Hematopoietic multipotent progenitor cell treated with erythropoietin and hydrocortisone succinate and interleukin-3 and kit ligand, for 8 days (in vitro differentiated cells): Measurements from ENCODE around the gene CCNL2.
"Not testable (repeated sequence)": the region's sequence is repeated elsewhere in the genome, so short reads cannot be mapped to it uniquely, and the experiment has no call there.

Experiments used
- DNase-seq: peaks from one replicate; pipeline ENCODE4 v3.0.0-alpha.2; 2015

The CCNL2 gene

GRCh38 chr1:1371746-1372711 is 27.1 kb downstream of the CCNL2 start:
- DNase-seq, result peak; percentile 55

GRCh38 chr1:1371364-1371745 is 27.8 kb downstream of the CCNL2 start:
- peak; percentile 79 for DNase-seq

DNA sequence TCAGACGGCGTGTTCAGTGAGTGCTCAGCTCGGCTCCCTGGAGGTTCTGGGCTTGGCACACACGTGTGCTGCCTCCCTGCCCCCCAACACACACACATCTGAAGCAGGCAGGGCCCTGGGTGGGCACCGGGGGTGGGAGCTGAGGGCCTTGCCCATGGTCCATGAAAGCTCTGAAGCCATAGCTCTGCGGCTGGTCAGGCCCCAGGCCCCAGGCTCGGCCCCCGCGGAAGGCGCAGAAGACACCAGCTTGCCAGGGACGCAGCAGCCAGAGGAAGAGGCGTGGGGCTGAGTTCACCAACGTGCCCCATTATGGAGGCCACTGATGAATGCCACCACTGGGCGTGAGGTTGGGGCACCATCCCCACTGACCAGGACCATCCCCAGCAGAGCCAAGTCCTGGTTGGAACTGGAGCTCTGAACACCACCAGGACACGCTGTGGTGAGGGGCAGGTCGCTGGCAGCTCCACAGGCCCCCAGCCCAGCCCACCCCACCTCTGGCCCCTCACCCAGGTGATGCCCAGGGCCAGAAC is 28.3 kb downstream of the CCNL2 start:
- DNase-seq, result no peak

- DNase-seq, result not testable (repeated sequence)
Measured at GRCh38 chr1:1370094-1370493, 29.0 kb downstream of the CCNL2 start.

DNA sequence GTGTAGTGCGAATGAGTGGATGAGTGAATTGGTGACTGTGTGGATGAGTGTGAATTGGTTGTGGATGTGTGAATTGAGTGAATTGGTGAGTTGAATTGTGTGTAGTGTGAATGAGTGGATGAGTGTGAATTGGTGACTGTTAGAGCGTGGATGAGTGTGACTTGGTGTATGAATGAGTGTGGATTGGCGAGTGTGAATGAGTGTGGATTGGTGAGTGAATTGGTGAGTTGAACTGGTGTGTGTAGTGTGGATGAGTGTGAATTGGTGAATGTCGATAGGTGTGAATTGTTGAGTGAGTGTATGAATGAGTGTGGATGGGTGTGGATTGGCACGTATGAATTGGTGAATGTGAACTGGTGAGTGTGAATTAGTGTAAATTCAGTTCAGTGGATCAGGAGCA is 31.8 kb downstream of the CCNL2 start:
- no peak for DNase-seq

DNA sequence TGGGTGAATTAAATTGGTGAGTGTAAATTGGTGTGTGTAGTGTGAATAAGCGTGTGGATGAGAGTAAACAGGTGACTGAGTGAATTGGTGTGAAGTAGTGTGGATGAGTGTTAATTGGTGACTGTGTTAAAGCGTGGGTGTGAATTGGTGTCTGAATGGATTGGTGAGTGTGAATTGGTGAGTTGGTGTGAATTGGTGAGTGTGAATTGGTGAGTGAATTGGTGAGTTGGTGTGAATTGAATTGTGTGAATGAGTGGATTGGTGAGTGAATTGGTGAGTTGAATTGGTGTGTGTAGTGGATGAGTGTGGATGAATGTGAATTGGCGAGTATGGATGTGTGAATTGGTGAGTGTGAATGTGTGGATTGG is 32.5 kb downstream of the CCNL2 start:
- DNase-seq, result no peak

DNA sequence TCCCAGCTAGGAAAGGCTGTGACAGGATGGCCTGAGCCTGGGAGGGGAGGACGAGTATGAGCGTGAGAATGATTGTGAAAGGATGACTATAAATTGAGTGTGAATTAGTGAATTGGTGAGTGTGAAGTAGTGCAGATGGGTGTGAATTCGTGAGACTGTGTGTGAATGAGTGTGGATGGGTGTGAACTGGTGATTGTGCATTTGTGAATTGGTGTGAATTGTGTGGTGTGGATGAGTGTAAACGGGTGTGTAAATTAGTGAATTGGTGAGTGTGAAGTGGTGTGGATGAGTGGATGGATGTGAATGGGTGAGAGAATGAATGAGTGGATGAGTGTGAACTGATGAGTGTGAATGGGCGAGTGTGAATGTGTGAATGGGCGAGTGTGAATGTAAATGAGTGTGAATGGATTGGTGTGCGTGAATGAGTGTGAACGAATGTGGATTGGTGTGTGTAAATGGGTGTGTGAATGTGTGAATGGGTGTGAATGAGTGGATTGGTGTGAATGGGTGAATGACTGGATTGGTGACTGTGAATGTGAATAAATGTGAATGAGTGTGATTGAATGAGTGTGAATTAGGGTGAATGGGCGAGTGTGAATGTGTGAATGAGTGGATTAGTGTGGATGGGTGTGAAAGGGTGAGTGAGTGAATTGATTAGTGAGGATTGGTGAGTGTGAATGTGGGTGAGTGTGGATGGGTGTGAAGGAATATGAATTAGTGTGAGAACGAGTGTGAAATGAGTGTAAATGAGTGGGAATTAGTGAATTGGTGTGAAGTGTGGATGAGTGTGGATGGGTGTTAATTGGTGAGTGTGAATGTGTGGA is 33.0 kb downstream of the CCNL2 start:
- DNase-seq, result no peak

- no peak for DNase-seq
Measured at GRCh38 chr1:1364266-1364665, 34.9 kb downstream of the CCNL2 start.

DNA sequence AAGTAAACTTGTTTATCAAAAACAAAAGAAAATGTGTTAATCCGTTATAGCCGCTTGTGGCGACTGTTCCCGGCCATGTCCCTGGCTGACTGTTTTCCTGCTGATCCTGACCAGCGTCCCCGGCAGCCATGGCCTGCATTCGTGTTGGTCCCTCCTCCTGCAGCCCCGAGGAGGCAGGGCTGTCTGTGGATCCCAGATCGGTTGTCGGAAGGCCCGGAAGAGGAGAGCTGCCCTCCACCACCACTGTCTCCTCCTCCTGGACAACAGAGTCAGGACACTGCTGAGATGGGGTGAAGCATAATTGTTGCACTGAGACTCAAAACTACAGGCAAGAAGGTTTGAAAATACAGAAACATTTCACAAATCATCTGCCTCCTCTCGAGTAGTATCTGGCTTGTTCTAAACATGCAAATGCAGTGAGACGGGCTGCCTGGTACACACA is 37.1 kb downstream of the CCNL2 start:
- DNase-seq, result no peak

- no peak for DNase-seq
Measured at GRCh38 chr1:1361233-1361981, 37.7 kb downstream of the CCNL2 start.

GRCh38 chr1:1360506-1361169 is 38.5 kb downstream of the CCNL2 start:
- no peak for DNase-seq

- no peak for DNase-seq
Measured at GRCh38 chr1:1359664-1360468, 39.3 kb downstream of the CCNL2 start.

DNA sequence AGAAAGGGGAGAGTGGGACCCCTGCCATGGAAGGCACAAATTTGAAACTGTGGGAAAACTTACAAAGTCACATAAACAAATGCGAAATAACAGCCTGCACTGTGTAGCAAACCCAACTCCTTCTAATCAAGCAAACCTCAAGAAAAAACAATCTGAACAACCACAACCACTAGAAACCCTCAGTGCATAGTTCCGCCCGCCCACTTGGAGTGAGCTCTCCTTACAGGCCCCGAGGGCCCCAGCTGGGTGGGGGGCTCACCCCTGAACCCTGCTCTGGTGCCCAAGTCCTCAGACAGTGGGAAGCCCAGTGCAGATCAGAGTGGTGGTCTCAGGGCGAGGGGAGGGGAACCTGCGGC is 39.8 kb downstream of the CCNL2 start:
- DNase-seq, result no peak

DNA sequence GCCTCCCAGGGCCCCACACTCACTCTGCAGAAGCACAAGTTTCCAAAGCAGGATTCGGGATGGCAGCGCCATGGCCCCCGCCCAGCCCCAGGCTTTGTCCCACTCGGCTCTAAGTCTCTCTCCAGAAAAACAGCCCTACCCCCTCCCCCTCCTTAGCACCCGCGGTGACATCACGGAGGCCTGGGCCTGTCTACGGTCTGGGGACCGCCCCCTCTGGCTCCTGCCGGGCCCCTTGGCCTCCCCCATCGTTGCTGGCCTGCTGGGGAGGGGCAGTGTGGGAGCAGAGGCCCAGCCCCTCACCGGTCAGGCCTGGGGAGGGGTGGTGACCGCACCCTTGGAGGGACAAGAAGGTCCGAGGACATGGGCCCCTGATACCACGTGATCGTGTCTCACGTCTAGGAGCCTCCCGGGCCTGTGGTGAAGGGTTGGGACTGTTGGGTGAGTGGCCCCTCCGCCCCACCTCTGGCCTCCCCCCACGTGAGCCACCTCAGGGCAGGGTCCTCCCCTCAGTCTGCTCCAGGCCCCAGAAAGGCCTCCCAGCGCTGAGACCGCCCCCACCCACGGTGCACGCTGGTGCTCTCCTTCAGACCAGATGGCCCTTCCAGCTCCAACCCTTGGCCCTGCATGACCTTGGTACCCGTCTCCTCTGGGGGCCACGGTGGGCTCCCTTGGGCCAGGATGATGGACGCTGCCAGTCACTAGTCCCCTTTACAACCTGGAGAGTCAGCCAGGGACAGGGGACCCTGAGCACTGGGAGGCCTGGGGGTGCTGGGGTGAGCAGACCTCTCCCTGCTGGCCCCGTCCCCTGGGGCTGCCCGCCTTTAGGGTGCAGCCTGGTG is 40.5 kb downstream of the CCNL2 start, which contains the start of gene MXRA8:
Gene MXRA8, minus strand, starts transcription at position 123 of the 839 bp plus-strand sequence. Its CDS starts 51 bp downstream, at position 72.
- no peak for DNase-seq

DNA sequence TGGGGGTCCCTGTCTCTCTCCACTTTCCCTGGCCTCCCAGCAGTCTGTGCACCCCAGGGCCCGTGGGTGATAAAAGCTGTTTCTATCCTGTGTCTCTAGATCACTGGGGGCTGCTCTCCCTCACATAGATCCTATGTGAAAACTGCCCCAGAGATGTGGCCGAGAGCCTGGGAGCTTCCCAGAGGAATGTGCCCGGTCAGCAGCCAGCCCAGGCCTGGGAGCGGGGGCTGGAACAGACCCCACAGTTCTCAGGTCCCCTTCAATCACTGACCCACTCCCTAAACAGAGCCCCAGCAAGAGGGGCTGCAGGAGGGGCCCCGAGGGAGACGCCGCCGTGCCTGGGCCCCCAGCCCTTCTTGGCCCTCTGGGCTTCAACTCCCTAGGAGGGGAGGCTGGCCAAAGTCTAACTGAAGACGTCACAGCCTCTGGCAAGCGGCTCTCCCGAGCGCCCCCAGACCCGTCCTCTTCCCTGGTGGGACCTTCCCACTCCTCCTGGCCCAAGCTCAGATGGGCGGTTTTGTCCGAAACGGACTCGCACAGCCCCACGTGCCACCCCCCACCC is 41.2 kb downstream of the CCNL2 start:
- DNase-seq, result no peak

DNA sequence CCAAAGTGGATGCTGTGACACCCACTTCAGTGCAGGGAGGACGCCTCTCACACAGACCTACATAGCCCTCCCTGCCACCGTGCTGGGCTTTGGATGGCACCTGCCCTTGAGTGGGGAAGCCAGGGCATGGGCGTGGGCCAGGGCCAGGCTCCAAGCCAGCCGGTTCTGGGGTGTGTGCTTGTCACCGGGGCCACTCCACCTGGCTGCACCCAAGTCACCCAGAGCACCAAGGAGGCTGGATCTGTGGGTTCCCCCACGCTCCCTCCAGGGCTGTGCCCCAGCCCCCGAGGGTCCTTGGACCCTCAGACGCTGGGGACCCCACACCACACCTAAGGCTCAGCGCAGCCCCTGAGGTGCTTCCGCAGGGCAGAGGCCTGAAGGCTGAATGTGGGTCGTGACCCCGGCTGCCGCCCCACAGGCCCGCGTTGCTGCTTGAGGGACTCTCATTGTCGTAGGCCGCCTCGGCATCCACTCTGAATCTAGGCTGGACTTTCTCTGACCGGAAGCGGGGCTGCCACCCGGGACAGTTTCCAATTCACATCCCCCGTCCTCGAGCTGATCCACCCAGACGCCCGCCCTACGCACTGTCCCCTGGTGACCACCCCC is 42.2 kb downstream of the CCNL2 start:
- DNase-seq, result peak; percentile 16

GRCh38 chr1:1356166-1356795 is 42.9 kb downstream of the CCNL2 start:
- DNase-seq, result no peak

- DNase-seq, result no peak
Measured at GRCh38 chr1:1355416-1355815, 43.7 kb downstream of the CCNL2 start.
